ENCODE results near the gene ATG14. TPM values are rescaled to one million over a fixed set of nuclear protein-coding genes. Genes with fewer than 3 reads are reported as not detected.
A peak's percentile ranks its signal among the peaks of the same experiment; 100 is the strongest.
"Not testable (repeated sequence)": the region's sequence is repeated elsewhere in the genome, so short reads cannot be mapped to it uniquely, and the experiment has no call there.

ATG14 gene, protein sequence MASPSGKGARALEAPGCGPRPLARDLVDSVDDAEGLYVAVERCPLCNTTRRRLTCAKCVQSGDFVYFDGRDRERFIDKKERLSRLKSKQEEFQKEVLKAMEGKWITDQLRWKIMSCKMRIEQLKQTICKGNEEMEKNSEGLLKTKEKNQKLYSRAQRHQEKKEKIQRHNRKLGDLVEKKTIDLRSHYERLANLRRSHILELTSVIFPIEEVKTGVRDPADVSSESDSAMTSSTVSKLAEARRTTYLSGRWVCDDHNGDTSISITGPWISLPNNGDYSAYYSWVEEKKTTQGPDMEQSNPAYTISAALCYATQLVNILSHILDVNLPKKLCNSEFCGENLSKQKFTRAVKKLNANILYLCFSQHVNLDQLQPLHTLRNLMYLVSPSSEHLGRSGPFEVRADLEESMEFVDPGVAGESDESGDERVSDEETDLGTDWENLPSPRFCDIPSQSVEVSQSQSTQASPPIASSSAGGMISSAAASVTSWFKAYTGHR
- total RNA-seq = 1 to 10 TPM; 5.1 to 5.5 TPM

DNA sequence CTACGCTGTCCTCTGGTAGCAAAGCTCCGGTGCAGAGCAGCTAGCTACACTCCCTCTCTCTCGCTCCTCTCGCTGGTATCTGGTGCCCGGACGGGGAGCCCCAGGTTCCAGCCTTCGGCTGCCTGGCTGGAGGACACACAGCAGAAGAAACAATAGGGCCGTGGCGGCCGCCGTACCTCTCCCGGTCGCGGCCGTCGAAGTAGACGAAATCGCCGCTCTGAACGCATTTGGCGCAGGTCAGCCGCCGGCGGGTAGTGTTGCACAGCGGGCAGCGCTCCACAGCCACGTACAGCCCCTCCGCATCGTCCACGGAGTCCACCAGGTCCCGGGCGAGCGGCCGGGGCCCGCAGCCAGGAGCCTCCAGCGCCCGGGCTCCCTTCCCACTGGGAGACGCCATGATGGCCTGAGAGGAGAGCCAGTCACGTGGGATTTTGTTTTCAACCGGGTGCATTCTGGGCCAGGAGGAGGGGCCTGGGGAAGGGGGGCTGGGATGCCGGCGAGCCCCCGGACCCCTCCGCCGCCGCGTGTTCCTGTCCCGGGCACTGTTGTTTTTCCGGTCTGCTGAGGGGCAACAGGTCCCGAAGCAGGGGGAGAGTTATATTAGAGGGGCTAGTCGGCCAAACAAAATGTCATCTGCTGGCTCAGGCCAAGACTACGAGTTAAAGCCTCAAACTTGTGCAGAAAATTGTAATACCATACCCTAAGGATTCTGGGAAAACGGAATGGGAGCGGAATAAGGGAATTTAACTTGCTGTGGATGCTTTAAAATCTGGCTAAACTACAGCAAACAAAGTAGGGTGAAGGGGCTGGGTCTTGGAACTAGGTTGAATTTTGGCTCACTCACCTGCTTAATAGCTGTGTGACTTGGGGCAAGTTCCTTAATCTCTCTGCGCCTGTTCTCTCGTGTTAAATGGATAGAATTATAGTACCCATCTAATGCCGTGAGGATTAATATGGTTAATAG lies at the start of gene ATG14:
Gene ATG14, minus strand, starts transcription at position 405 of the 964 bp plus-strand sequence. Its CDS starts 8 bp downstream, at position 397.
- POLR2A ChIA-PET = interaction anchor here (1.2 kb wide), 1 partner anchor 15 kb away, joined by 3 read pairs; no protein-coding TSS in a partner anchor
- peak within 1 kb of the TSS; percentile 87 for H3K4me3 Mint-ChIP-seq

DNA sequence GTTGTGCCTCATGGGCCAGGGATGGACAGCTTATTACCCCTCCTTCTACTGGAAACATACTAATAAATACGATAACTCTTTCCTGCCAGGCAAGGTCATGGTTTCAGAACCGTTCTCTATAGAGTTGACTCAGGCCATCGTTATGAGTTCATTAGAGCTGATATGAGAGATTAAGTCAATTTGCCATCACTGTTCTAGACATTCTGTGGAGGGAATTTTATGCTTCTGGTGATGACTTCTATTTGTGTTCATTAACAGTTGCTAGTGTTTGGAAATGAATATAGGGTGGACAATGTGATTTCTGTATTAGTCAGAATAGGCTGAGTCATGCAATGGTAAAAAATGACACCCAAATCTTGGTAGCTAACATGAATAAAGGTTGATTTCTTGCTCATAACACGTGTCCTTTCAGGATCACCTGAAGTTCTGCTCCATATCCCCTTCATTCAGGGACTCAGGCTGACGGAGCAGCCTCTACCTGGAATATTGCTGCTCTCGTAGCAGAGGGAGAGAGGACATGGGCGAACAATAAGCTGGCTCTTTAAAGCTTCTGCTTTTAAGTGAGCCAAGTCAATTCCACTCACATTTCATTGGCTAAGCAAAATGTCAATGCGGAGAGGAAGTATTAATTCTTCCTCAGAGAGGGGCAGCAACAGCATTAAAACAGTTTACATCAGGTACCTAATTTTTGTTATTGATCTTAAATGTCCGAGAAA lies 47.3 kb upstream of the ATG14 start:
- ChIA-PET POLR2A (interaction anchor here (0.6 kb wide), 1 partner anchor 77 kb away, joined by 3 read pairs; no protein-coding TSS in a partner anchor), CTCF (interaction anchor here (0.7 to 1.0 kb wide), 3 partner anchors 13 to 42 kb away, joined by 3 to 8 read pairs (median 4); no protein-coding TSS in a partner anchor)
- H3K4me3 Mint-ChIP-seq = no peak overlapping the region
- no peaks in the 10 kb centered on the region for H3K36me3 Mint-ChIP-seq (ENCODE audit: low read depth)
- TF ChIP-seq, protein P1, sequence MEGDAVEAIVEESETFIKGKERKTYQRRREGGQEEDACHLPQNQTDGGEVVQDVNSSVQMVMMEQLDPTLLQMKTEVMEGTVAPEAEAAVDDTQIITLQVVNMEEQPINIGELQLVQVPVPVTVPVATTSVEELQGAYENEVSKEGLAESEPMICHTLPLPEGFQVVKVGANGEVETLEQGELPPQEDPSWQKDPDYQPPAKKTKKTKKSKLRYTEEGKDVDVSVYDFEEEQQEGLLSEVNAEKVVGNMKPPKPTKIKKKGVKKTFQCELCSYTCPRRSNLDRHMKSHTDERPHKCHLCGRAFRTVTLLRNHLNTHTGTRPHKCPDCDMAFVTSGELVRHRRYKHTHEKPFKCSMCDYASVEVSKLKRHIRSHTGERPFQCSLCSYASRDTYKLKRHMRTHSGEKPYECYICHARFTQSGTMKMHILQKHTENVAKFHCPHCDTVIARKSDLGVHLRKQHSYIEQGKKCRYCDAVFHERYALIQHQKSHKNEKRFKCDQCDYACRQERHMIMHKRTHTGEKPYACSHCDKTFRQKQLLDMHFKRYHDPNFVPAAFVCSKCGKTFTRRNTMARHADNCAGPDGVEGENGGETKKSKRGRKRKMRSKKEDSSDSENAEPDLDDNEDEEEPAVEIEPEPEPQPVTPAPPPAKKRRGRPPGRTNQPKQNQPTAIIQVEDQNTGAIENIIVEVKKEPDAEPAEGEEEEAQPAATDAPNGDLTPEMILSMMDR (IDR thresholded peaks at IDR 0.05) = no peak
- no peak overlapping the region for H3K27ac Mint-ChIP-seq
- DNase-seq (no peak), ATAC-seq (peak; percentile 77)
- H3K9me3 Mint-ChIP-seq = no peaks in the 10 kb centered on the region
- peaks cover 3% of the 10 kb centered on the region for H3K27me3 Mint-ChIP-seq
- peaks cover 8% of the 10 kb centered on the region for H3K4me1 Mint-ChIP-seq (ENCODE audit: low read depth)
- intact Hi-C loops (cut with micrococcal nuclease) = no loop called here

More for the DNA sequence above, at the start of gene ATG14:
- ATAC-seq = peak; percentile 99
- Mint-ChIP-seq H3K27me3 (peaks cover 2% of the 10 kb centered on the region), H3K4me1 (ENCODE audit: low read depth) (peaks cover 34% of the 10 kb centered on the region), H3K36me3 (ENCODE audit: low read depth) (no peaks in the 10 kb centered on the region), H3K9me3 (no peaks in the 10 kb centered on the region), H3K27ac (peak within 1 kb of the TSS; percentile 87)
- TF ChIP-seq, protein P1 (IDR thresholded peaks at IDR 0.05) = no peak
- CTCF ChIA-PET = interaction anchor here (1.4 to 1.7 kb wide), 4 partner anchors 13 to 198 kb away, joined by 4 to 7 read pairs (median 5); no protein-coding TSS in a partner anchor
- intact Hi-C loops (cut with micrococcal nuclease) = no loop called here
- DNase-seq = peak; percentile 86

DNA sequence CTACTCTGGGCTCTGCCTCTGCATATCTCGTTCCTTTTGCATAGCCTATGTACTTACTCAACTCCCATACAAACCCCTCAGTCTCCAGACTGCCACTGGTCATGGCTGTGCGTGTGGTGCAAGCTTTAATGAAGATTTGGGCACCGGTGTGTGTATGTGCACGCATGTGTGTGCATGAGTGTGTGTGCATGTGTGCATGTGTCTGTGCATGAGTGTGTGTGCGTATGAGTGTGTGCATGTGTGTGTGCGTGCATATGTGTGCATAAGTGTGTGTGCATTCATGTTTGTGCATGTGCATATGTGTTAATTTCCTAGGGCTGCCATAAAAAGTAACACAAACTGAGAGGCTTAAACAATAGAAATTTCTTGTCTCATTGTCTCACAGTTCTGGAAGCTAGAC lies 45.9 kb upstream of the ATG14 start:
- POLR2A ChIA-PET = interaction anchor here (1.1 kb wide), 1 partner anchor 10 kb away, joined by 3 read pairs; no protein-coding TSS in a partner anchor
- intact Hi-C loops (cut with micrococcal nuclease) = no loop called here
- CTCF ChIA-PET = interaction anchor here (0.8 kb wide), 1 partner anchor 11 kb away, joined by 3 read pairs; no protein-coding TSS in a partner anchor
- peaks cover 6% of the 10 kb centered on the region for H3K4me1 Mint-ChIP-seq (ENCODE audit: low read depth)
- no peaks in the 10 kb centered on the region for H3K9me3 Mint-ChIP-seq
- DNase-seq (no peak), ATAC-seq (no peak)
- H3K36me3 Mint-ChIP-seq (ENCODE audit: low read depth) = no peaks in the 10 kb centered on the region
- H3K27me3 Mint-ChIP-seq = peaks cover 3% of the 10 kb centered on the region
- H3K27ac Mint-ChIP-seq = no peak overlapping the region
- no peak overlapping the region for H3K4me3 Mint-ChIP-seq
- TF ChIP-seq, protein P1 (IDR thresholded peaks at IDR 0.05) = no peak

GRCh38 chr14:55456411-55456810 lies 44.8 kb upstream of the ATG14 start:
- H3K27me3 Mint-ChIP-seq; H3K4me3 Mint-ChIP-seq; H3K36me3 Mint-ChIP-seq (ENCODE audit: low read depth); DNase-seq; POLR2A ChIA-PET; ATAC-seq; H3K27ac Mint-ChIP-seq; CTCF ChIA-PET; H3K4me1 Mint-ChIP-seq (ENCODE audit: low read depth); H3K9me3 Mint-ChIP-seq; intact Hi-C loops (cut with micrococcal nuclease): not testable (repeated sequence)

All from activated CD8-positive, alpha-beta T cell treated with anti-CD3 and anti-CD28 coated beads for 36 hours (primary cell).